Fibroblast of skin of right quadriceps (primary cell): ENCODE data around the gene GPHB5.
"Not testable (repeated sequence)": the region's sequence is repeated elsewhere in the genome, so short reads cannot be mapped to it uniquely, and the experiment has no call there.

Experiments used
- DNase-seq: peaks from one replicate; pipeline ENCODE4 v3.0.0-alpha.2; 2013

GPHB5 gene, protein sequence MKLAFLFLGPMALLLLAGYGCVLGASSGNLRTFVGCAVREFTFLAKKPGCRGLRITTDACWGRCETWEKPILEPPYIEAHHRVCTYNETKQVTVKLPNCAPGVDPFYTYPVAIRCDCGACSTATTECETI

DNA sequence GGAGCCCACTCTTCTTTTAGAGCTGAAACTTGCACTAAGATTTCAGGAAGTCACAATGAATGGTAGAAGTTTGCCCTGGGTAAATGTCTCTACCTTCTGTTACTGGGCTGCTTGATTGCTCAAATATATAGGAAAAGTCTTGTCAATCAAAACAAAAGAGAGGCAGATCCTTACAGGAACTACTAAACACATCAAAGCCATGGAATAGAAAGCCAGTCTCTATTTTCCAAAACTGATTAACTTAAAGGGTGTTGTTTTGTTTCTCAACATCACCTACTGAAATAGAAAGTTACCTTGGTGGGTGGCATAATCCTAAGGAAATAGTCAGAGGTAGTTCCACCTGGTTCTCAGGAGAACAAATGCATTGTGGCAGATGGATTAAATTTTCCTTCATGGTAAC, at the start of gene GPHB5:
Gene GPHB5 (minus strand): TSS at position 101 of the 400 bp plus-strand sequence. CDS start 1,086 bp downstream, outside the sequence.
- no peak for DNase-seq

DNA sequence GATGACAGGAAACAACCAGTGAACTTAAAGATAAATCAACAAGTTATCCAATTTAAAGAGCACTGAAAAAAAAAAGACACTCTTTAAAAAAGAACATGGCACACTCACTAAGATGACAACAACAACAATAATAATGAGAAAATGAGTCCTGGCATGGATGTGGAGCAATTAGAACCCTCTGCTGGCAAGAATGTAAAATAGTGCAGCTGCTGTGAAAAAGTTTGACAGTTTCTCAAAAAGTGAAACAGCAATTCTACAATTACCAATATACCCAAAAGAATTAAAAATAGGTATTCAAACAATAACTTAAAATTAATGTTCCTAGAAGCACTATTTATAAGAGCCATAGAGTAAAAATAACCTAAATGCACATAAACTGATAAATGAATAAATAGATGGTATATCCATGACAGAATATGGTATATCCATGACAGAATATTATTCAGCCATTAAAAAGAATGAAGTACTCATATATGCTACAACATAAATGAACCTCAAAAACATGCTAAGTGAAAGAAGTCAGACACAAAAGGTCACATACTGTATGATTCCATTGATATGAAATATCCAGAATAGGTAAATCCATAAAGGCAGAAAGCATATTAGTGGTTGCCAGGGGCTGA, 49.1 kb upstream of the GPHB5 start:
- no peak for DNase-seq

DNA sequence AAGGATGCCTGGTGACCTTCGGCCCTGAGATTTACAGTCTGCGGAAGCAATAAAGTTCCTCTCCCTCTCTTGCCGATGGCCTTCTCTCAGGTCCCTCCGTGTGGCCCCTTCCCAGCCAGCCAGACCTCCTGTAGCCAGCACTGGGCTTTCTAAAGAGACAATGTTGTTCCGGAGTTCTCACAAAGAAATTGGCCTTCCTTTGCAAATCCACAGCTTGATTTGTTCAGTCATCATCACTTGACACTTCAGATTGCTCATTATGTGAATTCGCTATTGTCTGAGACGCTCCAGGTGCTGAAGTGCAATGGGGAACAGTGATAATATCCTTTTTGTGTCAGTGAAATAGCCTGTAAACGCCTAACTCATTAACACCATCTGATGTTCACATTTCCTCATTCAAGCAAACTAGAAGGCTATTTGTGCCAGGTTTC, 43.7 kb upstream of the GPHB5 start:
- DNase-seq, result no peak

DNA sequence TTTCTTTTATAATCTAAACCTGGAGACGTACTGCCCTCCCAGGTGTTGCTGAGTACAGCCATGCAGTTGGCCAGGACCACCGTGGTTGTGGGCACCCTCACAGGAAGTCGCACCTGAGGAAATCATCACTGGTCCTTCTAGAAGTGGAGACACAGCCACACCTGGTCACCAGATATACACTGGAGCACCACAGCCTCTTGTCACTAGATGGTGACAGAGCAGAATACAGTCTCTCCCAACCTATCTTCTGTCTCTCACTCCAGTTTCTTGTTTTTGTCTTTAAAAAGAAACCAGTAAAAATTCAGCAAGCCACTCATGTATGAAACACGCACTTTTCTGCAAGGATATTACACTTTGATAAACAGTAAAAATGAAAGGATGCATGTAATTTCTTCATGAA, 43.1 kb upstream of the GPHB5 start:
- no peak for DNase-seq

DNA sequence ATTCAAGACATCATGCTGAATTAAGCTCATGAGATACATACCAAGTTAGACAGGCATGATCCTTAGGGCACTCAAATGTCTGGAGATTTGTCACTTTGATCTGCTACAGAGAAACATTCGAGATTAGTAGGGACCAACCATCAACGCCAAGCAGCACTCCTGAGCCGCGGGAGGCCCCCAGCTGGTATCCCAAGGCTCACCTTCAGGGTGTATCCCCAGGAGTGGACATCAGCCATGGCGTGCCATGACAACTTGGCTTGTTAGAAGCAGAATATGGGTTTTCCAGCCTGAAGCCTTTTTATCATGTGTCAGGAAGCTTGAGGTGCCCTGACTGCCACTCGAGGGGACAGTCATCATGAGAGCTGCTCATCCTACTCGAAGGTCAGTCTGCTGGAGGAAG, 39.1 kb upstream of the GPHB5 start:
- no peak for DNase-seq

DNA sequence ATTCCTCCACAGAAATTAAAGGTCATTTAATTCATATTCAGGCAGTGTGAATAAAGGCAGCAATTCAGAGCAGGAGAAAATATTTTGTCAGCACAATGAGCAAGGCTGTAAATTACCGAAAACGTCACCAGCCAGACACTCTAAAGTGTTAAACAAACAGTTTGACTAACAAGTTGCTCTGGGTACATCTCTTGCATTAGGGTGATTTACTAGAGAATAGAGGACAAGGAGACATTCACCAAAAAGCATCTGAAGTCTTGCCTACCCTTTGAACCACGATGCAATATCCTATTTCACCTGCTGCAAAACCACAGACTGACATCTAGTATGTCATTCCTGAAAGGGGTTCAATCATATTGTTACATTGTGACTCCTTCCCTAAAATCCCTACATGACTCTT, 27.1 kb upstream of the GPHB5 start:
- DNase-seq, result no peak

DNA sequence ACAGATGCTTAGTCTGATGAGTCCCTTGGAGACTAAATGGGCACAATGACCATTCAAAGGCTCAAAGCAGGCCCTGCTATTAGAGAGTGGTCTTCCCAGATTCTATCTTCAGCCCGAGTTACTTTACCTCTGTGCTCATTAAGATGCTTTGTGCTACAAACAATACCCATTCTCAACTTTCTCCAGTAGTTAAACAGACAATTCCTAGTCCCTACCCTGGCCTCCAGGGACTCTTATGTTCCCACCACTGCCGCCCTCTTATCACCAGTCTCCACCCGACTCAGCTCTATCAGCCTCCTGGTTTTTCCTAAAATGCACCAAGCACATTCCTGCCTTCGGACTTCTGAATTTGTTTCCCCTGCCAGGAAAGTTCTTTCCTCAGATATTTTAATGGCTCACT, 25.6 kb upstream of the GPHB5 start:
- DNase-seq, result no peak

DNA sequence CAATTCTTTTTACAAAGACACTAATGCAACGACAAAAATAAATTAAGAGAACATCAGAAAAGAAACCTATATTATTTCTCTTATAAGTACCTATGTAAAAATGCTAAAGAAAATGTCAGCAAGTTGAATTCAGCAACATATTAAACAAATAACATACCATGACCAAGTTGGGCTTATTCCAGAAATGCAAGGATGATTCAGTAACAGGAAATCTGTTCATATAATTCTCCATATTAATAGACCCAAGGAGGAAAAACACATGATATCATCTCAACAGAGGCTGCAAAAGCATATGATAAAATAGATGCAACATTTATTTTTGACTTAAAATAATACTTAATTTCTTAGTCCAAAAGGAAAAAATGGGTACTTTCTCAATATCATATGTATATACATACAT, 25.1 kb upstream of the GPHB5 start:
- peak; percentile 64 for DNase-seq

DNA sequence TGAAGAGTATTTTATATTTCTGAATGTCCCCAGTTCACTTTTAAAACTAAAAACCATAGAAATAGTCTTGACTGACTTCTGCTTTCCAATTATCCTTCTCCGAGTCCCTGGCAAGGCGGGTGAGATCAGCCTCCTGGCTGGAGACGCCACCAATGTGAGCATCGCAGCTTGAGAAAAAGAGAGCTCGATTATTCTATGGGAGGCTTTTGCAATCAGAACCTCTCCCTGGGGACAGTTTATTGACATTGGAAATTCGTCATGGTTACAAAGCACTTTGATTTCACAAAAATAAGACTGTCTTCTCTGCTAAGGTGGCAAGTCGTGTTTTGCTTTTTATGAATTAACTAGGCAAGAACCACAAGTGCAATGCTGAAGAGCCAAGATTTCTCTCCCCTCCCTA, 23.6 kb upstream of the GPHB5 start:
- no peak for DNase-seq

DNA sequence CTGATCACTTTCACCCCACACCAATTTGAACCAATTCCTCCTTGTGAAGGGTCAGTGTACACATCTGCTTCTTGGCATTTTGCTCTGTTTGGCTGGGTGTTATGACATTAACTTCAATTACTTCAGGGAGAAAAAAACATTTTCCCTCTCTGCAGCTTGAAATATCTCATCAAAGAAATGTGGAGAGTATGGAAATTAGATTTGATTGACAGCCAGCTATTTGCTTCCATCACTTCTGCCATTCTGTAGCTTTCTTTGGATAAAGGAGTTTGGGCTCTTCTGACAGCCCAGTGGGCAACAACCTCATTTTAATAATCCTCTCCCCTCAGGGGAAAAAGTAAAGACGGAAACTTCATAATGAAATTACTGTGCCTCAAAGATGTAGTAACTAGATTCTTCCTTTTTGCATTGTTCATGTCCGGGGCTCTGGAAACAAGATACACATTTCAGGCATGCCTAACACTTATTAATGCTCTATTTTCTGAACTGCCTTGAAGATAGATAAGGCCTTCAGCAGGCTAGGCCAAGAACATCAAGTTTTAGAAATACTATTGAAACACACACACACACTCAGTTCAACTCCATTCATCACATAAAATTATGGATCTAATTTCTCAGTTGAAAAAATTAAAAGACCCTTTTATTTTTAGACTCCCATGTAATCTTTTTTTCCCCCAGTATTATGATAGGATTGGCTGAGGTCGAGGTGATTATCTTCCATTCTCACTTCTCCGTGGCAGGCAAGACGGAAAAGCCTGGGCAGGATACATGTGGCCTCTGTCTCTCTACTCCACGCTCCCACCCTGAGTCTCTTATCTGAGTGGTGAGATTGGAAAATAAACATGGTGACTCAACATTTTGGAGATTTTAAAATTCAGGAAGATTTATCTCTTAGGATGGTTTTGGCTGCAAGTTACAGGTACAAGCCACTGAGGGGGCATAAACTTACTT, 10.3 kb upstream of the GPHB5 start:
- DNase-seq, result no peak

DNA sequence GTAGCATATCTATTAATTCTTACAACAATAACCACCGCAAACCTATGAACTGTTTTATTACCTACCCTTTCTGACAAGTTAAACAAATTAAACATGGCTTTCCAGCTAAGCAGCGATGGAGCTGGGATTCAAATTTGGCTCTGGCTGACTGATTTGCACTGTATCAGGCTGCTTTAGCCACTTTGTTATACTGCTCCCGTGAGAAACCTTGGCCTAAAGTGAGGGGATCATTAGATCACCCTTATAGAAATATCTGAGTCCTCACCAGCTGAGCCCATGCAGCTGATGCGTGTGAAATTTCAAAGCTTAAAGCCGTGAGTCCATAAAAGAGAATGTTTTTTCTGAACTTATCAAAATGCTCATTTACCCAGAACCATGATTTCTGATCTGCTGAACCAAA, 8.1 kb upstream of the GPHB5 start:
- DNase-seq, result no peak

DNA sequence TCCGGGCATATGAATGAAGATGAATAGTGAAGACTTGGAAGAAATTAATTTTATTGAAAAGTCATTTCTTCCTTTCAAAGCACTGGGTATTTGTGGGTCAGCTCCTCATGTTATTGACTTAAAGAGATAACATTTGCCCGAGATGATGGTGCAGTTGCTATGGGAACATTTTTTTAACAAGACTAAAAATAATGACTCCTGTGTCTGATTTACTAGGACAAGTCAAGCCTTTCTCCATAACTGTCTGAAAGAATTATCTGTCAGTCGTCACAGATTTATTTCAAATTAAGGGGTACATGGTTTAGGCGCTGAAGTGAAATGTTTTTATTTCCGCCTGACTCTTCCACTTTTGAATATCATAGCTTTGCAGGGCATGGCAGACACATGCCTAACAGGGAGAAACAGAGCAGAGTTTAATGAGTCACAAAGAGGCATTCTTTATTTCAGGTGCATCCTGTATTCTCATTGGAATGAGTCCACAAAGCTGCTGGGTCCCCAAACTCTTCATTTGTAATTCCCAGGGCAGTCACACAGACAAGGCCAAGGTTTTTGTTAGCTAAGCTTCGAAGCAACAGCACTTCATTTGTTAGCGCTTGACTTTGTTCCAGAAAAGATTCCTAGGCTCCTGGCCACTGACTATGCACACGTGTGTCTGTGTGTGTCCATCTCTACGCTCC, 4.3 kb upstream of the GPHB5 start:
- DNase-seq, result no peak

DNA sequence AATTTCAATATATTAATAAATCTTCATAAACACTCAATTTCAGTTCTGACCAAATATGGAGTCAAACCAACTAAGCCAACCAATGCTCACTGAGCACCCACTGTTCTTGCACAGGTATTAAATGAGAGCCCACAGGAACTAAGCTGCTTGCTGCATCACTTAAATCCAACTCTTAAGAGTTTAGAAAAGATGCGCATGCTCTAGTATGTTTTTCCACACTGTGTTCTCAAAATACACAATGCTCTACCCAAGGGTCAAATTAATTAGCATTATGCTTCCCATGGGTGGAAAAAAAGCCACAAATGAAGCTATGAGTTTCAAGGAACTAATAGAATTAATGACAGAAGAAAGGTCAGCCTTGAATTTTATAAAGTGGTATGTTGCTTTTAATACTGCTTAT, 3.7 kb upstream of the GPHB5 start:
- DNase-seq, result no peak

DNA sequence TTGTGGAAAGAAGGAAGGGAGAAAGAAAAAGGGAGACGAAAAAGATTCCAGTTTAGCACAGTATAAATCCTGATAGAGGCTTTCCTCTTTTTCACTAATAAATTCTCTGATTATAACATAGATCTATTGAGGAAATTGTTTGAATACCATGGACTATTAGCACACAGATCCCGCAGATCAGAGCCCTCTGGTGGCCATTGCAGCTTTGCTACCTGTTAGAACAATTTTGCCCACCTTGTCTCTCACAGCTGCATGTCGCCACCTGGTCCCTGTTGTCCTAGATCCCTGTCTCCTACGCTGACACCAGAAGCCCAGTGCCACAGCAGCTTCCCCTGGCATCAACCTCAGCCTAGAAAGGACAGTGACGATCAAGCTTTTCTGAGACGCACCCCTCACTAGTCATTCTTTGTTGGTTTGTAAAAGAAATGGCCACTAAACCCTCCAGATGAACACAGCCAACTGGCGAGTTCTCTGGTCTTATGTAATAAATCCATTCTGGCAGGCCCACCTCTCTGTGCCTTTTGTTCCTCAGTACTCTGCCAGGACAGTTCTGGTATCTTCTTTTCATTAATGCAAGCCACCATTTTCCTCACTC, 9.9 kb downstream of the GPHB5 start:
- DNase-seq, result no peak

DNA sequence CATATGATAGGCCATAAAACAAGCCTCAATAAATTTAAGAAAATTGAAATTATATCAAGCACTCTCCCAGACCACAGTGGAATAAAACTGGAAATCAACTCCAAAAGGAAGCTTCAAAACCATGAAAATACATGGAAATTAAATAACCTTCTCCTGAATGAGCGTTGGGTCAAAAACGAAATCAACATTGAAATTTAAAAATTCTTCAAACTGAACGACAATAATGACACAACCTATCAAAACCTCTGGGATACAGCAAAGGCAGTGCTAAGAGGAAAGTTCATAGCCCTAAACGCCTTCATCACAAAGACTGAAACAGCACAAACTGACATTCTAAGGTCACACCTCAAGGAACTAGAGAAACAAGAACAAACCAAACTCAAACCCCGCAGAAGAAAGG, 14.3 kb downstream of the GPHB5 start:
- not testable (repeated sequence) for DNase-seq

DNA sequence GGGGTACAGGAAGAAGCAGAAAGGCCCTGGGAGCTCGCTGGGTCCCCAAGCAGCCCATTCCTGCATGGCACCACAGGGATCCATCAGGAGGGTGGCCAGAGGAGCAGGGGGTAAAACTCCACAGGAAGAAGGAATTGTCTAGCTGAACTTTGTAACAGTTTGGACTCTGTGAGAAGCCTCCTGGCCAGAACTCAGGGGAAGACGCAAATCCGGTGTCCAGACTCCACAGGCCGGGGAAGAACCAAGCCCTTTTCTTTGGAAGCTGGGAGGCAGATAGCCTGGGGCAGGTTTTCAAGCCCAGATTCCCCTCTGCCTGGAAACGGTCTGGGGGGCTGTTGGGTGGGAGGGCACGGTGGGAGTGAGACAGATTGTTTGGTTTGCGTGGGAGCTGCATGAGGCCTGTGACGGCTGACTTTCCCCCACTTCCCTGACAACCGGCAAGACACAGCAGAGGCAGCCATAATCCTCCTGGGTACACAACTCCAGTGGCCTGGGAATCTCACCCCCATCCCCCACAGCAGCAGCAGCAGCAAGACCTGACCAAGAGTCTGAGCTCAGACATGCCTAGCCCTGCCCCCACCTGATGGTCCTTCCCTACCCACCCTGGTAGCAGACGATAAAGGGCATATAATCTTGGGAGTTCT, 16.7 kb downstream of the GPHB5 start:
- no peak for DNase-seq

DNA sequence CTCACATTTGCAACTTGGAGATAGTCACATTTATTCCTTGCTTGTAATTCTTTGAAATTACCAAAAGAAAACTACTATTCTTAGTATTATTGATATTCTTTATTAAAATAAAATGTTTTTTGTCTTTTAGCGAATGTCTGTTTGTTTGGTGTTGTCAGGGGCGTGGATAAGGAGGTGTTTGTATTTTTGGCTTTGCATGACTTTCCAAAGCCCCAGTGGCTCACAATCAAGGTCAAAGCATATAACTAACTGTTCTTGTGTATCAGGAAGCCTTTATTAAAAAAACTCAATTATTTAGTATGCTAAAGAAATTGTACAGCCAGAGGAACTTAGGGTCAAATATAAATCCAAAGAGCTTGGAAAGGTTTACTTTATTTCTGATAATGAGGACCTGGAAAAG, 17.9 kb downstream of the GPHB5 start:
- no peak for DNase-seq

DNA sequence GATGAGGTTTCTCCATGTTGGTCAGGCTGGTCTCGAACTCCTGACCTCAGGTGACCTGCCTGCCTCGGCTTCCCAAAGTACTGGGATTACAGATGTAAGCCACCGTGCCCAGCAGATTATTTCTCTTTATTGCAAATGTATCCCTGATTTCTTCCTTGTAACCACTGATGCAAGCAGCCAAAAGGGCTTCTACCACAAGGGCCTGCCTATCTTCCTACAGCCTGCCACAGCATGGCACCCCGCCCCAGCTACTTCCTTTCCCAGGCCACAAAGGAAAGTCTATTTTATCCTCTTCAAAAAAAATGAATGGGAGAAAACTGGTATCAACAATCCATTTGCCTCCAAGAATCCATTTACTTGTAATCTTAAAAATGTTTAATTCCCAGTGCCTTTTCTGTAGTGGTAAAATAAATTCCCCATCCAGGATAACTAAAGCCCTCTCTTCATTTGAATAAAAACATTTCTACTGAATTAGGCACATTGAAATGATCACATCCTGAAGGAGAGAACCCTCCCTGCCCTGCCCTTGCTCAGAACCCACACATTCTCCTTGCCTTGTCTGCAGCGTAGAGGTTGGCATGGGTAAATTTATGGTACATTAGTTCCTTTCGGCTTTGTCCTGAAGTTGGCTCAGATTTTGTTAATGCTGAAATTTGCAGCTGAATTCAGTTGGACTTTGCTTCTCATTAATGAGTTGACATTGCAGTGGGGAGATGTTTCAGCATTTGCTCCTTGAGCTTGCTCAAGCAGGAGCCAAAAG, 19.2 kb downstream of the GPHB5 start:
- DNase-seq, result no peak

DNA sequence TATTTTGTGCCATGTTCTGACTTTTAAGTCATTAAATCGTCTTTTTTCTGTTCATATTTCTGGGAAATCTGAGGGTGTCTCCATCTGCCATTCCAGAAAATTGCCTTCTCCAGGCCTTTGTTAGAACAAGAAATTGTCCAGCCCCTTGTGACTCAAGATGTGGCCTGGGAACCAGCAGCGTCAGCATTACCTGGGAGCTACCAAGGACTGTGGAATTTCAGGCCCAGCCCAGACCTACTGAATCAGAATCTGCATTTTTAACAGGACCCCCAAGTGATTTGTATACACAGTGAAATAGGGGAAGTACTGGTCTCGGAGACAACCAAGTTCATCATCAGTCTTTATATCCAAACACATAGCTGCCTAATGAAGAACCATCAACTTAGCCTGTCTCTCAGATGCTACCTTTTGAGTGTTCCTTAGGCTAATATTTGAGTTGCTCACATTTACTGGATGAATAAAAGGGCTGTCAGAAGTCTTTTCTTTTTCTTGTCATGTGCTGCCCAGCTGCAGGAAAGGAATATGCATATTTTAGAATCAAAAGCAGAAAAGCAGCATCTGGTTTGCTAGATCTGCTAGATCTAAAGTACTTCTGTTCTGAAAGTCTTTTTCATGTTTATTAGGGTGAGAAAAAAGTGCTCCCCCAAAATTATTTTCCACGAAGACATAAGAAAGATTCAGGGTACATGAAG, 21.2 kb downstream of the GPHB5 start:
- DNase-seq, result no peak

DNA sequence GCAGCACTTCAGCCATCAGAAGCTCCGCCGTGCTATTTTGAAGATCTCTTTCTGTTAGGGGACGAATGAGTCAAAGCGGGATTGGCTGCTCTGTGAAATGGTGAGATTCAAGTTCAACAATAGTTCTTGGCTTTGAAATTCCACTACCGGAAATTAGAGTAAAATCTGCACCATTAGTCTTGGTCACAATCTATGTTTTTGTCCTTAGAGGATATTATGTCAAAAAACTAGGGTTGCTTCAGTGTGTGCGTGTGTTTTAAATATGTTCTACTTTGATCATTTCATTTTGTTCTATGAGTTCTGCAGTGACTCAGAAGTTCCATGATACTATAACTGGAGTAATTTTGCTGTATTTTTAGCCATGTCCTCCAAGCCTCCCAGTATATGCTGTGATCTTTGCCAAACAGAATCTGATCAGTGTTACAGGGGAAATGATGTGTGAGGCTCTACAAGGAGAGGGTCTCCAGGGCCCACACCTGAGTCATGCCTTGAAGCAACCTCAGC, 22.6 kb downstream of the GPHB5 start:
- peak; percentile 54 for DNase-seq

DNA sequence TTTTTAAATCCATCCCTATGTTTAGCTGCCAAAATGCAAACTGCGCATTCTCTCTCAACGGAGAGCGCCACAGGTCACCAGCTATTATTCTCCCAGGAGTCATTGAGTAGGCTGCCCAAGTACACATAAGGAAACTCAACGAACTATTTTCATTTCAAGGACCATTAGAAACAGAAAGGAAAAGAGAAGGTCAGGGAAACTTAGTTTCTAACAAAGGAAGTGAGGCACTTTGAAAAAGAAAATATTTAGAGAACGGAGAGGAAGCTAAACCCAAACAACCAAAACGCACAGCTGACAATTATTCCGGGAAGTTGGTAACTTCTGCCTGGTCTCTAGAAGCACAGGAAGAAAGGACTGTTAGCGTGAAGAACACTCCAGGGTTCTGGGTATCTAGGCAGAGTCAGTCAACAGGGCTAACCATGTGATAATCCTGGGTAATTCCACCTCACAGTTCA, 23.5 kb downstream of the GPHB5 start:
- DNase-seq, result no peak
